Ishikawa (cell line): ENCODE measurements around the gene STK38.

Experiments used
- EP300 ChIP-seq: IDR thresholded peaks from 2 replicates; pipeline ENCODE4 v1.6.1; 2012; ENCODE audit warnings: borderline replicate concordance
- TAF1 ChIP-seq: IDR thresholded peaks from 2 replicates; pipeline ENCODE4 v1.6.1; 2012; ENCODE audit warnings: low read depth, mild to moderate bottlenecking
- TF ChIP-seq, protein P1 (sequence below): IDR thresholded peaks from 2 replicates; pipeline ENCODE4 v1.6.1; 2012

DNA sequence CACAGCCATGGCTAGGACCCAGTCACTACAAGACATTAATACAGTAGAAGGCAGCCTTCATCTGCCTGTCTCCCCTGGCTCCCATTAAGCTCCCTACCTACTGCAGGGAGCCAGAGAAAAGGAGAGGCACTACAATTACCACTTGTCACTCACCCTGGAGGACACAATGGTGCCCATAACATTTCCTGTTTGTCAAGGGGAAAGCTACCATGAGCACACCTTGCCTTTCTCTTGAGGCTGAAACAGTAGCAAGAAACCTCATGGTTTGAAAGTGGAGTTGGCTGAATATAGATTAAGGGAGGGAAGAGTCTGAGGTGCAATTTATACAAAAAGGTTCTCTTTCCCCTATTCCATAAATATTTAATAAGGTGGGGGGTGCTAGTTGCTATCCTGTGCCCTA lies 27.9 kb downstream of the STK38 start:
- TF ChIP-seq, protein P1, sequence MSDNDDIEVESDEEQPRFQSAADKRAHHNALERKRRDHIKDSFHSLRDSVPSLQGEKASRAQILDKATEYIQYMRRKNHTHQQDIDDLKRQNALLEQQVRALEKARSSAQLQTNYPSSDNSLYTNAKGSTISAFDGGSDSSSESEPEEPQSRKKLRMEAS, result no peak
- no peak for TF ChIP-seq TAF1
- no peak for TF ChIP-seq EP300
